Fibroblast of lung (primary cell): ENCODE results near the gene VANGL2. TPM values are rescaled to one million over a fixed set of nuclear protein-coding genes. Genes with fewer than 3 reads are reported as not detected.
"Not testable (repeated sequence)": the region's sequence is repeated elsewhere in the genome, so short reads cannot be mapped to it uniquely, and the experiment has no call there.

ENCODE experiments used
- DNase-seq, 2 donors: peaks; one replicate each; pipeline versions ENCODE4 v3.0.0 to v3.0.0-alpha.2; 2010; ENCODE audit warnings: low read depth in 2 of 2
- H2AFZ ChIP-seq: 2 replicates; pipeline ENCODE4 v1.5.1; 2012; ENCODE audit warnings: low read length, control low read depth, inconsistent platforms
- H3K27ac ChIP-seq: 2 replicates; pipeline ENCODE4 v1.5.1; 2011; ENCODE audit warnings: low read length, control low read depth; ENCODE audit not compliant: insufficient read depth
- H3K27me3 ChIP-seq: 2 replicates; pipeline ENCODE4 v1.5.1; 2011; ENCODE audit warnings: mild to moderate bottlenecking, low read length; ENCODE audit not compliant: control insufficient read depth, insufficient read depth
- H3K36me3 ChIP-seq: 2 replicates; pipeline ENCODE4 v1.5.1; 2011; ENCODE audit warnings: low read length; ENCODE audit not compliant: control insufficient read depth, insufficient read depth
- H3K4me1 ChIP-seq: 2 replicates; pipeline ENCODE4 v1.5.1; 2011; ENCODE audit warnings: low read length; ENCODE audit not compliant: control insufficient read depth, insufficient read depth; ENCODE audit errors: extremely low read depth
- H3K4me2 ChIP-seq: 2 replicates; pipeline ENCODE4 v1.5.1; 2011; ENCODE audit warnings: low read length, control low read depth; ENCODE audit not compliant: insufficient read depth; ENCODE audit errors: extremely low read depth
- H3K4me3 ChIP-seq, 4 experiments: fragments of 200-600 bp in 1 of 4; sonication (generic) in 1 of 4; replicated peaks in 1 of 4; 2 replicates each; pipeline ENCODE4 v1.5.1; 2011 to 2016; ENCODE audit warnings: low read length in 4 of 4, low read depth in 3 of 4, mild to moderate bottlenecking in 3 of 4, control low read depth in 2 of 4, inconsistent platforms in 1 of 4, mixed read lengths in 1 of 4; ENCODE audit not compliant: insufficient read depth in 1 of 4; ENCODE audit errors: control extremely low read depth in 1 of 4
- H3K79me2 ChIP-seq: 2 replicates; pipeline ENCODE4 v1.5.1; 2012; ENCODE audit warnings: mild to moderate bottlenecking, low read length, inconsistent platforms; ENCODE audit not compliant: control insufficient read depth, insufficient read depth
- H3K9ac ChIP-seq: 2 replicates; pipeline ENCODE4 v1.5.1; 2011; ENCODE audit warnings: mild to moderate bottlenecking, low read length, control low read depth; ENCODE audit not compliant: insufficient read depth
- H3K9me3 ChIP-seq: 2 replicates; pipeline ENCODE4 v1.5.1; 2012; ENCODE audit warnings: low read depth, low read length; ENCODE audit not compliant: control insufficient read depth, insufficient read depth
- H4K20me1 ChIP-seq: 2 replicates; pipeline ENCODE4 v1.5.1; 2011; ENCODE audit warnings: low read length; ENCODE audit not compliant: control insufficient read depth, insufficient read depth; ENCODE audit errors: extremely low read depth
- EZH2 ChIP-seq: IDR thresholded peaks from 2 replicates; pipeline ENCODE4 v1.5.1; 2012; ENCODE audit warnings: low read length, control low read depth, mild to moderate bottlenecking; ENCODE audit errors: missing control alignments
- polyA plus RNA-seq, 2 donors: library from polyadenylated mRNA; depleted of rRNA in 1 of 2; stranded (reverse) in 1 of 2; unstranded in 1 of 2; fragments of >200 nt; gene quantifications; 2 replicates each; pipeline ENCODE4 v1.2.1, GENCODE V29; 2011 to 2012; ENCODE audit warnings: missing spikeins in 1 of 2
- total RNA-seq: library from RNA; depleted of rRNA; stranded (reverse); fragments of >200 nt; gene quantifications from 2 replicates; pipeline ENCODE4 v1.2.1, GENCODE V29; 2014
- TF ChIP-seq, protein P1 (sequence below), 2 donors: IDR thresholded peaks in 1 of 2; conservative IDR thresholded peaks in 1 of 2; 1 replicate in 1 of 2; 2 replicates in 1 of 2; pipeline ENCODE4 v1.5.1; 2011 to 2012; ENCODE audit warnings: low read length in 2 of 2, control low read depth in 1 of 2, inconsistent platforms in 1 of 2, low read depth in 1 of 2, mild to moderate bottlenecking in 1 of 2

VANGL2 gene
- total and polyA plus RNA-seq, 2 donors (not counting 1 experiment from before 2014, with no cell fraction given): 0.01 TPM; not detected in 1

- H3K9ac ChIP-seq, H3K4me1 ChIP-seq, H3K4me3 ChIP-seq, H4K20me1 ChIP-seq, DNase-seq, H2AFZ ChIP-seq, H3K4me2 ChIP-seq, H3K79me2 ChIP-seq, H3K36me3 ChIP-seq, H3K27me3 ChIP-seq, H3K27ac ChIP-seq, H3K9me3 ChIP-seq: not testable (repeated sequence)
Measured at GRCh38 chr1:160388406-160388805, 12.0 kb upstream of the VANGL2 start.

DNA sequence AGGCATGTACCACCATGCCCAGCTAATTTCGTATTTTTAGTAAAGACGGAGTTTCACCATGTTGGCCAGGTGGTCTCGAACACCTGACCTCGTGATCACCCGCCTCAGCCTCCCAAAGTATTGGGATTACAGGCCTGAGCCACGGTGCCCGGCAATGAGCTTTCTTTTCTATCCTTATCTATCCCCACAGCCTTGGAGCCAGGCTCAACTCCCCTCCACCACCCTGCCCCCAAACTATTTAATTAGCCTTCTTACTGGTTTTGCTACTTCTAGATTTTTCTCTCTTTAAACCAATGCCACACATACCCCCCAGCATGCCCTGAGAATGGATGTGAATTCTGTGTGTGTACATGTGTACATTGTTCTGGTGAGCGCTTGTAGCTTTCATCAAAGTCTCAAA is 5.7 kb upstream of the VANGL2 start:
- Histone ChIP-seq H4K20me1 (no peaks in the 10 kb centered on the region), H3K4me1 (no peaks in the 10 kb centered on the region), H3K9ac (no peak overlapping the region), H3K9me3 (no peaks in the 10 kb centered on the region), H3K4me2 (no peak overlapping the region), H2AFZ (no peak overlapping the region), H3K27ac (no peak overlapping the region), H3K4me3 (no peak overlapping the region), H3K79me2 (no peaks in the 10 kb centered on the region), H3K36me3 (no peaks in the 10 kb centered on the region), H3K27me3 (peaks cover 14% of the 10 kb centered on the region)
- no peak for DNase-seq
- TF ChIP-seq EZH2: no peak
- TF ChIP-seq, protein P1, sequence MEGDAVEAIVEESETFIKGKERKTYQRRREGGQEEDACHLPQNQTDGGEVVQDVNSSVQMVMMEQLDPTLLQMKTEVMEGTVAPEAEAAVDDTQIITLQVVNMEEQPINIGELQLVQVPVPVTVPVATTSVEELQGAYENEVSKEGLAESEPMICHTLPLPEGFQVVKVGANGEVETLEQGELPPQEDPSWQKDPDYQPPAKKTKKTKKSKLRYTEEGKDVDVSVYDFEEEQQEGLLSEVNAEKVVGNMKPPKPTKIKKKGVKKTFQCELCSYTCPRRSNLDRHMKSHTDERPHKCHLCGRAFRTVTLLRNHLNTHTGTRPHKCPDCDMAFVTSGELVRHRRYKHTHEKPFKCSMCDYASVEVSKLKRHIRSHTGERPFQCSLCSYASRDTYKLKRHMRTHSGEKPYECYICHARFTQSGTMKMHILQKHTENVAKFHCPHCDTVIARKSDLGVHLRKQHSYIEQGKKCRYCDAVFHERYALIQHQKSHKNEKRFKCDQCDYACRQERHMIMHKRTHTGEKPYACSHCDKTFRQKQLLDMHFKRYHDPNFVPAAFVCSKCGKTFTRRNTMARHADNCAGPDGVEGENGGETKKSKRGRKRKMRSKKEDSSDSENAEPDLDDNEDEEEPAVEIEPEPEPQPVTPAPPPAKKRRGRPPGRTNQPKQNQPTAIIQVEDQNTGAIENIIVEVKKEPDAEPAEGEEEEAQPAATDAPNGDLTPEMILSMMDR (conservative IDR thresholded peaks at IDR 0.05 in 1 of 2, IDR thresholded peaks at IDR 0.05 in 1 of 2; ENCODE audit: low read depth in 1 of 2, low read length in 2 of 2): no peak

GRCh38 chr1:160397651-160398050 is 2.7 kb upstream of the VANGL2 start:
- Histone ChIP-seq H3K4me2 (no peak overlapping the region), H2AFZ (no peak overlapping the region), H3K79me2 (no peaks in the 10 kb centered on the region), H3K4me1 (no peaks in the 10 kb centered on the region), H3K9ac (no peak overlapping the region), H4K20me1 (no peaks in the 10 kb centered on the region), H3K9me3 (no peaks in the 10 kb centered on the region), H3K27ac (no peak overlapping the region), H3K36me3 (no peaks in the 10 kb centered on the region), H3K27me3 (peaks cover 36% of the 10 kb centered on the region), H3K4me3 (no peak overlapping the region)
- DNase-seq: no peak
- no peak for TF ChIP-seq EZH2
- TF ChIP-seq, protein P1 (conservative IDR thresholded peaks at IDR 0.05 in 1 of 2, IDR thresholded peaks at IDR 0.05 in 1 of 2; ENCODE audit: low read depth in 1 of 2, low read length in 2 of 2): no peak

DNA sequence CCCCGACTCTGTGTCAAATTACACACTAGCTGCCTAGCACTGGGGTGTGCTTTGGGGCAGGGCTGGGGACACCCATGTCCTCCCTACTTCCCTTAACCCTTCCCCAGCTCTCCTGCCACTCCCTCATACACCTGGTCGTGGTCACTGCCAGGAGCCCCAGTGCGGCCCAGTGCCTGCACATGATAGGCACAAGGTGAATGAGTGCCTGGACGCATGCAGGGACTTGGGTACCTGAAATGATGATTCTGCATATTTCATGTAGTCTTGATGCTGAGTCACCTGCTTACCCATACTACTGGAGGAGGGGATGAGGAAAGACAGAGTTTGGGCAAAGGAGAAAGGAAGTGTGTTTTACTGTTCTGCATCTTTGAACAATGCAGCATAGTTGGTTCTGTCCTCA is 1.5 kb upstream of the VANGL2 start:
- Histone ChIP-seq H3K27me3 (peaks cover 38% of the 10 kb centered on the region), H2AFZ (no peak overlapping the region), H3K9ac (no peak overlapping the region), H3K36me3 (no peaks in the 10 kb centered on the region), H3K4me3 (no peak overlapping the region), H4K20me1 (no peaks in the 10 kb centered on the region), H3K9me3 (no peaks in the 10 kb centered on the region), H3K79me2 (no peaks in the 10 kb centered on the region), H3K27ac (no peak overlapping the region), H3K4me1 (no peaks in the 10 kb centered on the region), H3K4me2 (no peak overlapping the region)
- TF ChIP-seq EZH2: no peak
- TF ChIP-seq, protein P1 (conservative IDR thresholded peaks at IDR 0.05 in 1 of 2, IDR thresholded peaks at IDR 0.05 in 1 of 2; ENCODE audit: low read depth in 1 of 2, low read length in 2 of 2): no peak
- no peak for DNase-seq
